GM12874 (cell line): ENCODE measurements around the gene CHRNB1.

Experiments
- TF ChIP-seq, protein P1 (sequence below): IDR thresholded peaks from 2 replicates; pipeline ENCODE4 v1.5.1; 2011; ENCODE audit warnings: low read depth, mild to moderate bottlenecking, control low read depth, low read length, moderate library complexity; ENCODE audit not compliant: insufficient read depth

Gene CHRNB1

DNA sequence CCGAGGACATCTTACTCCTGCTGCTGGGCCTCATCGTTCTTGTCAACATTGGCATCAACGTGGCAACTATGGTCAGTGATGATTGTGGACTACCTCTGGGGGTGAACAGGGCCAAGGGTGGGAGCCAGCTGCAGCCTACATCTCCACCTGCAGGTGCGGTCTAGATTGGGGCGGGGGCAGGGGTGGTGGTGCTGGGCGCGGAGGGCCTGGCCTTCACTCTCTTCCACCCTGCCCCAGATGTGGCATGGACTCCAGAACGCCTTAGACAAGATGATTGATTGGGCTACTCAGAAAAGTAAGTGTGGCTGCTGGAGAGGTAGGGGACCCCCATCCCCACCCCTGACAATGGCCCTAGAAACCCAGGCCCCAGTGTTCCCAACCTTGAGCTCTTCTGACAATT lies 19.1 kb upstream of the CHRNB1 start:
- TF ChIP-seq, protein P1, sequence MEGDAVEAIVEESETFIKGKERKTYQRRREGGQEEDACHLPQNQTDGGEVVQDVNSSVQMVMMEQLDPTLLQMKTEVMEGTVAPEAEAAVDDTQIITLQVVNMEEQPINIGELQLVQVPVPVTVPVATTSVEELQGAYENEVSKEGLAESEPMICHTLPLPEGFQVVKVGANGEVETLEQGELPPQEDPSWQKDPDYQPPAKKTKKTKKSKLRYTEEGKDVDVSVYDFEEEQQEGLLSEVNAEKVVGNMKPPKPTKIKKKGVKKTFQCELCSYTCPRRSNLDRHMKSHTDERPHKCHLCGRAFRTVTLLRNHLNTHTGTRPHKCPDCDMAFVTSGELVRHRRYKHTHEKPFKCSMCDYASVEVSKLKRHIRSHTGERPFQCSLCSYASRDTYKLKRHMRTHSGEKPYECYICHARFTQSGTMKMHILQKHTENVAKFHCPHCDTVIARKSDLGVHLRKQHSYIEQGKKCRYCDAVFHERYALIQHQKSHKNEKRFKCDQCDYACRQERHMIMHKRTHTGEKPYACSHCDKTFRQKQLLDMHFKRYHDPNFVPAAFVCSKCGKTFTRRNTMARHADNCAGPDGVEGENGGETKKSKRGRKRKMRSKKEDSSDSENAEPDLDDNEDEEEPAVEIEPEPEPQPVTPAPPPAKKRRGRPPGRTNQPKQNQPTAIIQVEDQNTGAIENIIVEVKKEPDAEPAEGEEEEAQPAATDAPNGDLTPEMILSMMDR: no peak

DNA sequence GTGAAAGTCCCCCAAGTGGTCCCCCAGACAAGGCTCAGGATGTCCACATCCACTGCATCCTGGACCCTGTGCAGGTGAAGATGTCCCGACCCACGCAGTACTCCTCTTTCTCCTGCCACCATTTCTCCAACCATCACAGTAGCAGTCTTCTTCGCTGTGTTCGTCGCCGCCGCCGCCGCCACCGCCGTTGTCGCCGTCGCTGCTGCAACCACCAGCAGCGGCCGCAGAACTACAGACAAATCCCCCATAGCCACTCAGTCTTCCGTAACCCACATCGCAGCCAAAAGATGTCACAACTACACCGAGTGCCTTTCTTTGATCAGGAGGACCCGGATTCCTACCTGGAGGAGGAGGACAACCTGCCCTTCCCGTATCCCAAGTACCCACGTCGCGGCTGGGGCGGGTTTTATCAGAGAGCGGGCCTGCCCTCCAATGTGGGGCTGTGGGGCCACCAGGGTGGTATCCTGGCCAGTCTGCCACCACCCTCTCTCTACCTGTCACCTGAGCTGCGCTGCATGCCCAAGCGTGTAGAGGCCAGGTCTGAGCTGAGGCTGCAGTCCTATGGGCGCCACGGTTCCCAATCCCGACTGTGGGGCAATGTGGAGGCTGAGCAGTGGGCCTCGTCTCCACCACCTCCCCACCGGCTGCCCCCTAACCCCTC lies 18.5 kb upstream of the CHRNB1 start:
- TF ChIP-seq, protein P1: no peak

DNA sequence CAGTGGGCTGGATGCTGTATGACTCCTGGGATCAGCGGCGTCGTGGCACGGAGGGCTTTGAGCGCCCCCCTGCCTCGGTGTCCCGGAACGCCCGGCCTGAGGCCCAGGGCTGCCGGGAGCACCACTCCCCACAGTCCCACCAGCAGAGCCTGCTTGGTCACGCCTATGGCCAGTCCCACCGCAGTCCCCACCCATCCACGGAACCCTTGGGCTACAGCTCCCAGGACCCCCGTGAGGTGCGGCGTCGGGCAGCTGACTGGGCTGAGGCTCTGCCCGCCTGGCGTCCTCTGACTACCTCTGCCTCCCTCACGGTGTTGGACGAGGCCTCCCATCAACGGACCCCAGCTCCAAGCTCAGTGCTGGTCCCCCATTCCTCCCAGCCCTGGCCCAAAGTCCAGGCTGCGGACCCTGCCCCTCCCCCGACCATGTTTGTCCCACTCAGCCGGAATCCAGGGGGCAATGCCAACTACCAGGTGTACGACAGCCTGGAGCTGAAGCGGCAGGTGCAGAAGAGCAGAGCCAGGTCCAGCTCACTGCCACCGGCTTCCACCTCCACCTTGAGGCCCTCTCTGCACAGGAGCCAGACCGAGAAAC lies 17.9 kb upstream of the CHRNB1 start:
- TF ChIP-seq, protein P1: no peak

DNA sequence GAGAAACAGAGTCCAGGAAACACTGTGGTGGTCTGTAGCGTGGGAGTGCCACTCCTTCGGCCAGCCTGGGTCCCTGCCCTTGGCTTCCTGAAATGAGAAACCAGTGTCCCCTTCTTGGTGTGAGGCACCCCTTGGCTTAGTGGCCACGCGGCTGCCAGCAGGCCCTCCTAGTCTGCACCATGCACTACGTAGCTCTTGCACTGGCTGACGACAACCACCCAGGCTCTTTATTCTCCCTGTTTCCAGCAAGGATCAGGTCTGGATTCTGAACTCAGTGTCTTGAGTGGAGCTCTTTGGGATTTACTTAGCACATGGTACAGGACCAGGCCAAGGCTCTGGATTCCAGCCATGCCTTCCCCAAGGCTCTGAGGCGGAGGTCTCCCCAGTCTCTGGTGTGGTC lies 17.3 kb upstream of the CHRNB1 start:
- TF ChIP-seq, protein P1: no peak

DNA sequence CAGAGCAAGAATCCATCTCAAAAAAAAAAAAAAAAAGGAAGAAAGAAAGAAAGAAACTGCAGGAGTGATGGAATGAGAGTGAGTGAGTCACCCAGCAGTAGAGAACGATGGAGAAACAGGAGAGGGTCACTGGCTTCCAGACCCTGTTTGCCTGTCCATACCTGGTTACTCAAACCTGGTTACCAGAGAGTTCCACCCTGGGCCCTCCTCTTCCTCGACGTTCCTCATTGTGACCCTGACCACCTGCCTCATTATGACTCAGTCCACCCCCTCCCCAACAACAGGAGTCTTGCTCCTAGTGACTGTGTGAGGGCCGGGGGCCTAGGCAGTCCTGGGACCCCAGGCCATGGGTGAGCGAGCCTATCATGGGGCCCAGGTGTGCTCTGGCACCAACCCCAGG lies 16.3 kb upstream of the CHRNB1 start, which contains the start of gene SPEM3:
SPEM3 (plus strand) TSS at position 301 of the 400 bp plus-strand sequence; CDS start at position 347, 46 bp downstream.
- TF ChIP-seq, protein P1: no peak

DNA sequence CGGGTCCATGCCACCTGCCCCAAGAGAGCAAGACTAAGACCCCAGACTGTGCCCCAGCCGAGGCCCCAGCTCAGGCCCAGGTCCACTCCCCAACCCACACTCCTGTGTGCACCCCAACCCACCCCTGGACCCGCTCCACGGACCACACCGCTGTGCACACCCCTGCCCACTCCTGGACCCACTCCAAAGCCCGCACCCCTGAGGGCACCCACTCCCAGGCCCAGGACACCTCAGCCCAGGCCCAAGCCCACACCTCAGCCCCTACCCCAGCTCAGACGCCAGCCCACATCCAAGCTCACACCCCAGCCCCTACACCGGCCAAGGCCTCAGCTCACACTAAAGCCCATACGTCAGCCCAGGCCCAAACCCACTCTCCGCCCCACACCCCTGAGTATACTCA lies 15.1 kb upstream of the CHRNB1 start:
- TF ChIP-seq, protein P1: no peak

DNA sequence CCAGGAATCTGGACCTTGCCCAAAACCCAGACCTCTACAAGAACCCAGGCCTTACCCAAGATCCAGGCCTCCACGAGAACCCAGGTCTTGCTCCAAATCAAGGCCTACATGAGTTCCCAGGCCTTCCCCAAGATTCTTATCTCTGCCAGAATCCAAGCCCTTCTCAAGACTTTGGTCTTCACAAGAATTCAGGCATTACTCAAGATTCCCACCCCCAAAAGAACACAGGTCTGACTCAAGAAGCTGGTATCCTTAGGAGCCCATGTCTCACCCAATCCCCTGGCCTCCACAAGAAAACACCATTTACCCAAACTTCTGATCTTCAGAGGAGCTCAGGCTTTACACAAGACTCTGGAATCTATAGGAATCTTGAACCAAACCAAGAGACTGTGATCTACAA lies 13.6 kb upstream of the CHRNB1 start:
- TF ChIP-seq, protein P1: no peak
